A549 (cell line): ENCODE data around the gene GNB5.

Source experiments
- MAX ChIP-seq: IDR thresholded peaks from 2 replicates; pipeline ENCODE4 v1.6.1; 2012
- POLR2A ChIP-seq: IDR thresholded peaks from 2 replicates; pipeline ENCODE4 v1.6.1; 2012; ENCODE audit warnings: mild to moderate bottlenecking, low read length
- REST ChIP-seq: fragments of 200-600 bp; sonication (generic); IDR thresholded peaks from 2 replicates; pipeline ENCODE4 v1.6.1; 2016; ENCODE audit warnings: antibody characterized with exemption, mild to moderate bottlenecking, moderate library complexity
- ZFP36 ChIP-seq: fragments of 450-650 bp; IDR thresholded peaks from 2 replicates; pipeline ENCODE4 v1.6.1; 2014; ENCODE audit warnings: borderline replicate concordance; ENCODE audit not compliant: partially characterized antibody

- TF ChIP-seq POLR2A (no peak), REST (no peak), MAX (no peak), ZFP36 (no peak)
Observed at GRCh38 chr15:52086011-52086786, 105.0 kb downstream of the GNB5 start.
